Activated CD8-positive, alpha-beta memory T cell treated with anti-CD3 and anti-CD28 coated beads for 1 hour (primary cell): ENCODE data around the gene PELI3.

Experiments
- DNase-seq, 2 donors: peaks; one replicate each; pipeline ENCODE4 v3.0.0-alpha.2; 2020; ENCODE audit warnings: low read depth in 1 of 2; ENCODE audit errors: extremely low read depth in 1 of 2

PELI3 gene

DNA sequence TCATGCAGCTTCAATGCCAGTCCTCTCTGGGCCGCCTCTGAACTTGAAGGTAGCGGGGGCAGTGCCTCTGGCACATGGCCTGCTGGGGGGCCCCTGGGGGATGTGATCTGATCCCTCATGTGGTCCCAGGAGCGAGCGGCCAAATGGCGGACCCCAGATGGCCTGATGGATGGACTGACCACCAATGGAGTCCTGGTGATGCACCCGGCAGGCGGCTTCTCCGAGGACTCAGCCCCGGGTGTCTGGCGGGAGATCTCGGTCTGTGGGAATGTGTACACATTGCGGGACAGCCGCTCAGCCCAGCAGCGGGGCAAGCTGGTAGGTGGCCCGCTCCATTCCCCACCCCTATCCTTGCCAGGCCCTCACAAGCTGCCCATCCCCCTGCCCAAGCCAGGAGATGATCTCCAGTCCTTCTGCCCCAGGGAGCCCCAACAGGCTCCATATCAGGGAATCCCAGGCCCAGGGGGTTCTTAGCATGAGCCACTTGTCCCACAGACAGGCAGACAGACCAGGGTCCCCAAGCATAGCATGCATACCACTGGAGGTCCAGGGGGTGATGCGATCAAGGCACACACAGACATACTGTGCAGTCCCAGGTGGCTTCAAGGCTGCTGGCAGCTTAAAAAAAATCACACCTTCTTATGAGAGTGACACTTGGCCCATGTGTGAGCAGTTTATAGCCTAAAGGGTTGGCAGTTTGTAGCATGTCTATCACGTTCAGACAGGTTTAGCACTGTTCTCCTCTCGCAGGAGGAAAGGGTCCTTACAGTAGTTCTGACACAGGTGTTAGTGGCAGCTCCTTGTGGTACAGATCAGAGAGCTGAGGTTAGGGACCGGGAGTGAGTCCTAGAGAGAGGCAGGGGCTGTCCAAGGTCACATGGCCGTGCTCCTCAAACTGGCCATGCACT, 7.2 kb downstream of the PELI3 start:
- DNase-seq: no peak

DNA sequence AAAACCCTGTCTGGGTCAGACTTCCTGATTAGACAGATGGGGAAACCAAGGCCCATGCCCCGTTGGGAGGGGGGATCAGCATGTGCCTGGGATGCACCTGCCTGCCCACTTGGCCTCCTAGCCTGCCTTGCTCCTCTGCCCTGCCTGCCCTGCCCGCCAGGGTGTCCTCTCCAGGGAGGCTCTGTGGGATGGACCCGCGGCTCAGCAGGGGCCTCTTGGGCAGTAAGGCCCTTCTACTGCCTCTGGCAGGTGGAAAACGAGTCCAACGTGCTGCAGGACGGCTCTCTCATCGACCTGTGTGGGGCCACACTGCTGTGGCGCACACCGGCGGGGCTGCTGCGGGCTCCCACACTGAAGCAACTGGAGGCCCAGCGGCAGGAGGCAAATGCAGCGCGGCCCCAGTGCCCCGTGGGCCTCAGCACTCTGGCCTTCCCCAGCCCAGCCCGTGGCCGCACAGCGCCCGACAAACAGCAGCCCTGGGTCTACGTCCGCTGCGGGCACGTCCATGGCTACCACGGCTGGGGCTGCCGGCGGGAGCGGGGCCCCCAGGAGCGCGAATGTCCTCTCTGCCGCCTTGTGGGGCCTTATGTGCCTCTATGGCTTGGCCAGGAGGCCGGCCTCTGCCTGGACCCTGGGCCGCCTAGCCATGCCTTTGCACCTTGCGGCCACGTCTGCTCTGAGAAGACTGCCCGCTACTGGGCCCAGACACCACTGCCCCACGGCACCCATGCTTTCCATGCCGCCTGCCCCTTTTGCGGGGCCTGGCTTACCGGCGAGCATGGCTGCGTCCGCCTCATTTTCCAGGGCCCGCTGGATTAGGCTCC, 8.9 kb downstream of the PELI3 start:
- no peak for DNase-seq

DNA sequence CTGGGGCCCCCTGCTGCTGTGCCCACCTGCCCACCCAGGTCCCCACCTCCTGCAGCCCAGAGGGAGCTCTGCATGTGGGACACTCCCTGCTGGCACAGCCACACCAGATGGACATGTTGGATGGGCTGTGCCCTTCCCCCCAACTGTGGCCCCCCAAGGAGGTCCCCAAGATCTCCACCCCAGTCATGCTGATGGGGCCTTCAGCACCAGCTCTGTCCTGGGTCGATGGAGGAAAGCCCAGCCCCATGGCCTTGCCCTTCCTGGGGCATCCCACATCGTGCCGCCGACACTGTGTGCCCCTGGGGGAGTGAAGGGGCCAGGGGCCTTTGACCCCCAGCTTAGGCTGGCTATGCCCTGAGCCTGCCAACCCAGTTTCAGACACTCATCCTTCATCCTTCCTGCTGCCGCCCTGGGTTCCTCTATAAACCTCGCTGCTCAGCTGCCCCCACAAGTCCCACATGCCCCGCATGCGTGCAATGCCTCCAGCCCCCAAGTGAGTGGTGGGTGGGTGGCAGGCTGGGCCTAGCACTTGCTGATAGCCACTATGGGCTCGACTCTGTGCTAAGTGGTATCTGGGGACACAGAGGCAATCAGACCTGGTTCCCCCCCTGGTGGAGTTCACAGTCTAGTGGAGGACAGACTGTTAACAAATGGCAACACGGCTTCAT, 9.6 kb downstream of the PELI3 start:
- no peak for DNase-seq

DNA sequence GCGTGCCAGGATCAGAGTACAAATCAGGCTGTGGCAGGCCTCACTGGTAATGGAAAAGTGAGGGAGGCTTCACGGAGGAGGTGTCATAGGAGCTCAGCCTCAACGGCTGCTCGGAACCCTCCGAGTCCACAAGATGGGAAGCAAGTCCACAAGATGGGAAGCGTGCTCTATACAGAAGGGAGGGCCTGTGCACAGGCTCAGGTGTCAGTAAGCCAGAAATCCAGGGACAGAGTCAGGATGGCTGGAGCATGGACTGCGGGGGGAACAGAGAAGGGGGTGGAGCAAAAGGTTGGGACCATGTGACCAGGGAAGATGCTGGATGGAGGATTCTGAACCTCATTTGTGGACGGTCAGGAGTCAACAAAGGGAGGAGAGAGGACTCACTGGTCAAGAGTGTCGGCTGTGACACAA, 10.1 kb downstream of the PELI3 start:
- no peak for DNase-seq

DNA sequence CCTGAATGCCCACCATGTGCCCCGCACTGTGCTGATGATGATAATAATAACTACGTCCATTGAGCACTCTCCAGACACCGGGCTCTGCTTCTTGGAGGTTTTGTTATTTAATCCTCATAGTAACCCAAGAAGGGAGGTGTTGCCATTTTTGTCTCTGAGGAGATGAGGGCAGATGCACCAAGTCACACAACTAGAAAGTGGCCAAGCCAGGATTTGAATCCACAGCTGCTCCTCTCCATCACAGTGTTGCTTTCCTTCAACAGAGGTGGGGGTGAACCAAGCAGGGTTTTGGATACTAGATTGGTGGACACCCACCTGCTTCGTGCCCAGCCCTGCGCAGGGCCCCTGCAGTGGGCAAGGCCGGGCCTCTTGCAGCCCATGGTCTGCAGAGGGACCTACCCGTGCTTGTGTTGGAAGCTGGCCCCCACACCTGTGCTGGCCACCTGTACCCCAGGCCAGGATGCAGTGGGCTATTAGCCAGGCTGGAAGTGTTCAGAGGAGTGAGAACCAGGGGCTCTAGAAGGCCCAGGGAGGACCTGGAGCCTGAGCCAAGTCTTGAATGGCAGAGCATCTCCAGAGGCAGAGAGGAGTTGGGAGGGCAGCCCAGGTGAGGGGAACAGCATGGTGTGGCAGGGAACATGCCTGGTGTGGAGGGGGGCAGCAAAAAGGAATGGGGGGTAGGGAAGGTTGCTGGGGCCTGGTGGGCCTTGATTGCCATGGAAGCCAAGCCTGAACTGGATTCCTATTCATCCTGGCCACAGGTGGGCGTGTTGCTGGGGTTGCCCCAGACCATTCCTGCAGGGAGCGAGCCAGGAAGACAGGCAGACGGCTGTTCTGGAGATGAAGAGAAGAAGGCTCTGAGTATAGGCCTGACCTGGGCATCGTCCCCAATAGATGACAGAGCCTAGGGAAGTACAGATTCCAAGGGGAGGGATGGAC, 10.8 kb downstream of the PELI3 start:
- no peak for DNase-seq

DNA sequence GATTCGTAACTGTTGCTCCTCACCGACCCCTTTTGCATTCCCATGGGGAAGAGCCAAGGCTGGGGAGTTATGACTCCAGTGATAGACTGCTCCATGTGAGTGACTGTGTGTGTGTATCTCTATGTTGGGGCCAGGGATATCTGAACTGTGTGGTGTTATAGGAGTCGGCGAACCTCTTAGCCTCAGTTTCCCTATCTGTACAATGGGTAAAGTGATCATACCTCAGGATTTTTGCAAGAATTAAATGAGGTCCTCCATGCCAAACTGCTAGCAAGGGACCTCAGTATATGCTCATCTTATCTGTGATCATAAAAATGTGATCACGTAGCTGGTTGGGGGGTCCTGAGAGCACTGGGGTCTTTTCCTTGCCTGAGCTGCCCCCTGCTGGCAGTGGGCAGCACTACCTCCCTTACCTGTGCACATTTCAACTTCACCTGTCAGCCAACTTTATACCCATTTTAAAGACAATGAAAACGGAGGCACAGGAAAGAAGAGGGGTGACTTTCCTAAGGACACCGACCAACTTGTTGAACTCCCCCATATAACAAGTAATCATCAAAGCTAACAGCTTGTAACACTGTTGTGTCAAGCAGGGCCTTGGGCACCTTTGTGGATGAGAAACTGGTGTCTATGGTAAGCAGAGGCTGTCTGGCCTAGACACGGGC, 12.2 kb downstream of the PELI3 start:
- no peak for DNase-seq

DNA sequence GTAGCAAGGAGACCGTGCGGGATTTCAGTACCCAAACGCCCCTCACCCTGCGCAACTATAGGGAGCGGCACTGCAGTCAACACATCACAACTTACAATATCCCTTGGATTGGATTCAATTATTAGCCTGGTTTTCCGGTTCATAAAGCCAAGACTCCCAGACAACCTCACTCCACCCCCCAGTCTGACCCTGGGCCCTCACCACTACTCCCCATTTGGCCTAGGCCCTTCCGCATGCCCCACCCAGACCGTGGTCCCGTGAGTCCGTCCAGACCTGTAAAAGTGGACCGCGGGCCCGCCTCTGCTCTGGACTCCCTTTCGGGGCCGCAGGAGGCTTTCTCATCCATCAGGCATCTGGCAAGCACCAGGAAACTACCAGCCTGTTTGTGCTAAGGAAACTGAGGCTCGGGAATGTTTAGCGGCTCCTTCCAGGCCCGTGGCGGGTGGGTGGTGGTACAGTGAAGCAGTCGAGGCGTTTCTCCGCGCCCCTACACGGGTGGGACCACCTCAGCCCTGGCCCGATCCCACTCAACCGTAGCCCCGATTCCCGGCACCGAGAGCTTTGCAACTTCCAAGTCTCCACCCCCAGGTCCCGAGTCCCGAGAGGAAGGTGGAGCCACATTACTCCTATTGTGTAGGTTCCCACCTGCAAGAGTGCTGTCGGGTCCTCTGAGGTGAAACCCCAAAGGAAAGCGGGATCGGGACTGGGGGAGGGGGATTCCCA, 12.8 kb downstream of the PELI3 start:
- no peak for DNase-seq

DNA sequence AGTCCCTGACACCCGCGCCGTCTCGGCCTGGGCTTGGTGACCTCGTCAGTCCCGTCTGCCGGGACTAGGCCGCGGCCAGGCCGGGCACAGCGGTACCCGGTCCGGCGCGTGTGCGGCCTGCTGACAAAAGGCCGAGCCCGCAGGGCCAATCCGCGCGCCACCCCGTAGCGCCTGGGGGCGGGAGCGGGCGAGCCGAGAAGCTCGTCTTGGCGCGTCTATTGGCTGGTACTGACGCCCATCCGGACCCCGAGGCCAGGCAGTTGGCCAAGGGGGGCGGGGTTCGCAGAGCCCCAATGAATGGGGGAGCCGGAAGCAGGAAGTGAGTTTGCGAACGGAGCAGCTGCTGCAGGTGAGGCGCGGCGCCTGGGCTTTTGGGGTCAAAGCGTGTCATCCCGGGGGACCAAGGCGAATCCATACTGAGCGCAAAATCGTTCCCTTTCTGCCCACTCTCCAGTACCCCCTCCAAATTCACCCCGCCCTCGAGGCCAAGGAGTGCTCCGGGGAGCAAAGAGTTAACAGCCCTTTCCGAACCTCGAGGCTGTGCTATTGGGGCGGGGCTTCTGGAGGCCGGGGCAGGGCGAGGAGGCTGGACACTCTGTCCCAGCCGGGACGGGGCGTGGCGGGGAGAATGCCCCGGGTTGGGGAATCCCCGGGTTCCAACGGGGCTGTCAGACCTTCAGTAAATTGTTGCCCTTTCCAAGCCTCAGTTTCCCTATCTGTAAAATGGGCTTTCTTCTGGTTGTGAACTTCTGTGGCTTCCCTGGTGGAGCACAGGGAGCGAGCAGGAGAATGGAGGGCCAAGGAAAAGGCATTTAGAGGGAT, 13.6 kb downstream of the PELI3 start, which contains the start of gene DPP3:
DPP3 (plus strand) TSS at position 318 of the 822 bp plus-strand sequence. CDS start 1,767 bp downstream, outside the sequence.
- DNase-seq: peak; percentile 88 to 91

DNA sequence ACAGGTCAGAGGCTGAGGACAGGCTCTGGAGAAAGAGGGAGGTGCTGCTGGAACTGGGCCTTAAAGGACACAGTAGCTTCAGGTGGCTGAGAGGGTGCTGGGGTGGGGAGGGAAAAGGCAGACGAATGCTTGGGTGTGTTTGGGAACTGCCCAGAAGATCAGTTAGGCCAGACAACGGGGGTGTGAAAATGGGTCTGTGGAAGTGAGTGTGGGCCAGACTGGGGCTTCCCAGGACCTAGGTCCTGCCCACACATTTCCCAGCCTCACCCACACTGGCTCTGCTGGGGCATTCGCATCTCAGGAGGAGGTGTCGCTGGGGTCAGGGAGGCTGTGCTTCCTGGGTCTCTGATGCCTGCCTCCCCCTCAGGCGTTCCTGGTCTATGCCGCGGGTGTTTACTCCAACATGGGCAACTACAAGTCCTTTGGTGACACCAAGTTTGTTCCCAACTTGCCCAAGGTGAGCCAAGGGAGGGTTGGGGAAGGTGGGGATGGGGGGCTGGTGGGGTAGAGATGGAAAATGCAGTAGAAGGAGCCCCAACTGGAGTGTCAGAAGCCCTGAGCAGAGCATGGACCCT, 18.2 kb downstream of the PELI3 start:
- no peak for DNase-seq

DNA sequence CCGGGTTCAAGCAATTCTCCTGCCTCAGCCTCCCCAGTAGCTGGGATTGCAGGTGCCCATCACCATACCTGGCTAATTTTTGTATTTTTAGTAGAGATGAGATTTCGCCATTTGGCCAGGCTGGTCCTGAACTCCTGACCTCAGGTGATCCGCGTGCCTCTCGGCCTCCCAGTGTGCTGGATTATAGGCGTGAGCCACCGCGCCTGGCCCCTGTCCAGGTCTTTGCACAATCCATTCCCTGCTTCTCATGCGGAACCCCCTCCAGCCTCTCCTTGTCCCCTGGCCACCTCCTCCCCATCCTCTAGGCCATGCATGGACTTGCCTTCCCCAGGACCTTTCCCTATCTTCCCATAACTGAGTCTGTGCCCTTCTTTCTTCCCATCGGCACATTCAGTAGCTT, 22.3 kb downstream of the PELI3 start:
- DNase-seq: no peak

DNA sequence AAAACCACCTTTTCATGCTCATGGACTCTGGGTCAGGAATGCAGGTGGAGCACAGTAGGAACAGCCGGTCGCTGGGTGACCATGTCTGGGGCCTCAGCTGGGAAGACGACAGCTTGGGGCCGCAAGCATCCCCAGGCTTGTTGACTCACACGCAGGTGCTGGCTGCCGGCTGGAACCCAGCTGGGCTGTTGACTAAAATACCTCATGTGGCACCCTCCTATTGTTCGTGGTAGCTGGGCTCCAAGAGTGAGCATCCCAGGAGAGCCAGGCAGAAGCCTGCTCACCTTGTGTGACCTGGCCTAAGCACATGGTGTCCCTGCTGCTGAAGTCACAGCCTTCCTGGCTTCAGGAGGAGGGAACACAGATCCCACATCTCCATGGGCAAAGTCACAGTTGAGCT, 22.9 kb downstream of the PELI3 start:
- DNase-seq: no peak

DNA sequence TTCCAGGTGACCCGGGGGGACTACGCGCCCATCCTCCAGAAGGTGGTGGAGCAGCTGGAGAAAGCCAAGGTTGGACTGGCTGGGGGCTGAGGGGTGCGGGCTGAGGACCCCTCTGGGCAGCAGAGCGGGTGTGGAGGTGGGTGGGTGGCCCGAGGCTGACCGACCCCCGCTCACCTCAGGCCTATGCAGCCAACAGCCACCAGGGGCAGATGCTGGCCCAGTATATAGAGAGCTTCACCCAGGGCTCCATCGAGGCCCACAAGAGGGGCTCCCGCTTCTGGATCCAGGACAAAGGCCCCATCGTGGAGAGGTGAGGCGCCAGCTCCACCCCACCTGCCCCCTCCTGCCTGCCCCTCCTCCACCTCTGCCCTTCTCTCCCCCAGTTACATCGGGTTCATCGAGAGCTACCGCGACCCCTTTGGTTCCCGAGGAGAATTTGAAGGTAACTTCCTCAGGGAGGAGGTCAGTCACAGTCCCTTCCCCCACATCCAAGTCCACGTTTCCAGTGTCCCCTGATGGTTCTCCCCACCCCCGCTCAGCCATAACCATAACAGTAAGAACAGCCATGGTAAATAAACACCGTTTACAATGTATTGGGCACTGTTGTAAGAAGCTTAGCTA, 24.7 kb downstream of the PELI3 start:
- no peak for DNase-seq

DNA sequence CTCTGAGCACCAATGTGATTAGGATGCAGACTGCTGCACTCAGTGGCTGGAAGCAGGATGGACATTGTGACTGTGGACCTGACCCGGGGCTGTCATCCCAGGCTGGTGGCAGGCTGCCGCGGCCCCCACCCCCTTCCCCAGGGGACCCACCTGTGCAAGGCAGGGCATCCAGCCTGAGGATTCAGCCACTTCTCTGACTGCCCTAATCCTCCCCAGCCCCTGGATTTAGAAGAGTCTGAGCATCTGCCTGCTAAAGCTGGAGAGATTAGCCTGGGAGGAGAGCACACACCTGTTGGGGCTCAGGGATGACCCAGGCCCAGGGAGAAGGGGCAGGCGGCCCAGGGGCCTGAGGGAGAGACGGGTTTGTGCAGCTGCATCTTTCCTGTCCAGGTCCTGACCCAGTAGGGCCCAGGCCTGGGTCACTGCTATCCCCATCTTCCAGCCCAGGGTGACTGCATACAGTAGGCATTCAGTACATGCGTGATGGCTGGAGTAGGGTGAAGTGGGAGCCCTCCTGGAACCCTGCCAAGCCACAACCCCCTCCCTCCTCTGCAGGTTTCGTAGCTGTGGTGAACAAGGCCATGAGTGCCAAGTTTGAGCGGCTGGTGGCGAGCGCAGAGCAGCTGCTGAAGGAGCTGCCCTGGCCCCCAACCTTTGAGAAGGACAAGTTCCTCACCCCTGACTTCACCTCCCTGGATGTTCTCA, 25.6 kb downstream of the PELI3 start:
- no peak for DNase-seq

DNA sequence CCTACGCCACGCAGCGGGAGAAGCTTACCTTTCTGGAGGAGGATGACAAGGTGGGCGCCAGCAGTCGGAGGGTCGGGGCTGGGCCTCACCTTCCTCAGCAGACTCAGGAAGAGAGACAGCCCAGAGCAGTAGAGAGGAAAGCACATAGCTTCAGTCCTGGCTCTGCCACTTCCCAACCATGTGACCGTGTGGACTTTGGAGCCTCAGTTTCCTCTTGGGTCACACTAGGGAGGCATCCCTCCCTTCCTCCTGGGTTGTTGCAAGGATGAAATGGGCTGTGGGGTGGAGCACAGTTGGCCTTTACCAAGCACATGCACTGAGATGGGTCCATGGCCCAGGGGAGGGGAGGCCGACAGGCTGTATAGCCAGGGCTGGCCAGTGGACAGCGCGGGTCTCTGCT, 26.4 kb downstream of the PELI3 start:
- DNase-seq: no peak

DNA sequence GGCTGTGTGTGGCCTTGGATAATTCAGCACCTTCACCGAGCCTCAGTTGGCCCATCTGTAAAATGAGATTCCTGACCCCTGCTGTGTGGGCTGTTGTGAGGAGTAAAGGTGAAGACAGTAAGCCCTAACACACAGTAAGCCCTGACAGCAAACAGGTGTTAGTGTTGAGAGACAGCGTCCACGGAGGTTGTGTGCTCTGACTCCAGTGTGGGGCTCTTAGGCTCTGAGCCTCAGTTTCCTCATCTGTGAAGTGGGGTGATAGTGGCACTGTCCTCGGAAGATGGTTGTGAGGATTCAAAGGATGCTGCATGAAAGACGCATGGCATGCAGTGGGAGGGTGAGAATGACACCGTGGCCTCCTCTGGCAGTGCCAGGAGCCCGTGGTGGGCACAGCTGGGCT, 27.8 kb downstream of the PELI3 start:
- no peak for DNase-seq

DNA sequence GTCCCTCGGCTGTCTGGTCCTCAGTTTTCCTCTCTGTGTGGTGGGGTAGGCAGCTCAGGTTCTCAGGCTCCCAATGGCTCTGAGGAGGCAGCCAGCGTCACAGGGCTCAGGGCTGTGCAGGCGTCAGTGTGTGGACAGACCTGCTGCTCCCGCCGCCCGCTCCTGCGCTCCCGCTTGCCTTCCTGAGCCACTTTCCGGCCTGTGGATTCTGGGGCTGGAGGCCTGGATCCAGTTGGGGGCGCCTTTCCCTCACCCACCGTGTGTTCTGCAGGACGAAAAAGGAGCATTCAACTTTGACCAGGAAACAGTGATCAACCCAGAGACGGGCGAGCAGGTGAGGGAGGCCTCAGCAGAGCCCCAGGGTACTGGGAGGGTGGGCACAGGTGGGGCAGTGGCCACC, 28.2 kb downstream of the PELI3 start:
- no peak for DNase-seq

DNA sequence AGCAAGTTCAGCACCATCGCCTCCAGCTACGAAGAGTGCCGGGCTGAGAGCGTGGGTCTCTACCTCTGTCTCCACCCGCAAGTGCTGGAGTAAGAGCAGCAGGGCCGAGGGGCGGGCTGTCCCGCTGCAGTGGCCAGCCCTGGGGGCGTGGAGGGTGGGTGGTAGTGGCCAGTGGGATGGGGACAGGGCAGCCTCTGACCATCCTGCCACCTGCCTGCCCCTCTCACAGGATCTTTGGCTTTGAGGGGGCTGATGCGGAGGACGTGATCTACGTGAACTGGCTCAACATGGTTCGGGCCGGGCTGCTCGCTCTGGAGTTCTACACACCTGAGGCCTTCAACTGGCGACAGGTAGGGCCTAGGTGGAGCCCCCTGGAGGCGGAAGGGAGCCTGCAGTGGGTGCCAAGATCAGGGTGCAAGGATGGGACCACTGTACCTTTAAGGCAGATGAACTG, 28.7 kb downstream of the PELI3 start:
- DNase-seq: no peak
